CD4-positive, alpha-beta T cell treated with Interleukin-12 subunit alpha and Interleukin-12 subunit beta, for 1 hour (primary cell): ENCODE results near the gene FOXD1.
A peak's percentile ranks its signal among the peaks of the same experiment; 100 is the strongest.
"Not testable (repeated sequence)": the region's sequence is repeated elsewhere in the genome, so short reads cannot be mapped to it uniquely, and the experiment has no call there.

Experiments used
- DNase-seq: peaks from one replicate; pipeline ENCODE4 v3.0.0-alpha.2; 2020

The FOXD1 gene

DNA sequence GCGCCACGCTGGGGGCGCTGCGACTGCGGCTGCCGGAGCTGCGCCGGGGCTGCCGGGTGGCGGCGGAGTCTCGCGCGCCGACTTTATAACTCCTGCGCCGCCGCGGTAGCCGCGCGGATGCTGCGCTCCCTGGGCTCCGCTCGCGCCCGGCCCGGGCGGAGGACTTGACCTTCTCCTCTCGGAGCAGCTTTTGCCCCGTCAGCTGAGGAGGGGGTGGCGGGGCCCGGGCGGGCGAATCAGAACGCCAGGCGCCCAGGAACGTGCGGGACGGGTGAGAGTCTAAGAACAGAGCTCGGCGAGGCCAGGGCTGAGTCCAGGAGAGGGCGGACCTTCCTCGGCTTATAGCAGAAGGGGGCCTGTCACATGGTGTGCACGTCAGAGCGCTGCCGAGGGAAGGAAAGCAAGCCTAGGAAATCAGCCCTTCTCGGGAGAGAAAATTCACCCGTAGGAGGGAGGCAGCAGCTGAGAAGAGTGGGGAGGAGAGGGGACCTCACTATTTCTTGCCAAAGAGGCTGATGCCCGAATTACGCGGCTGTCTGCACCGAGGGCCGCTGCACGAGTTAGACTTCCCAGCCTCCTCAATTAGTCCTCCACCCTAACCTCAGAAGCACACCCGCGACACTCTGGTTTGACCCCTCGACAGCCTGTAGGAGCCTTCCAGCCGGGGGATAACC, at the start of gene FOXD1:
FOXD1 (minus strand) TSS at position 315 of the 674 bp plus-strand sequence. CDS start 415 bp downstream, outside the sequence.
- DNase-seq, result peak; percentile 50

DNA sequence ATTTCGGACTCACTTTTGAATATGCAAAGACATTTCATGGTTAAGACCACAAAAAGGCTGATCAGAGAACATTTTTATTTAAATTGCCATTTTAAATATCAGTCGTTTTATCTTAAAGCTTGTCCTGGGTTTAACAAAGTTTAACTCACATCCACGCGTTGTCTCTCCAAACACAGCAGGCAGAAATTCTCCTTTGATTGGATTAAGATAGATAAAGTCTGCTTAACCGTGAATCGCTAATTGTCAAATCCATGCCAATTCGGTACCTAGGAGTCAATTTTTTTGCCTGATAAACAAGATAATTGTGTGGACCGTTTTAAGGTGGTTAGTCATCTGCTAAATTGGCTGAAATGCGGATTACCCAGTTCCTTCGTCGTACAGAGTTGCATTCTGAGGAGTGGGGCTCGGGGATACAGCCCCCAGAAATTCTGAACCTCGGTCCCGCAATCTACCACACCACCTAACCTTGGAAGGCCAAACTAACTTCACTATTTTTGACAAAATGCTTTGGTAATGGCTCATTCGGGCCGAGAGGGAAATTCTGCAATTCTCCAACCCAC, 49.0 kb upstream of the FOXD1 start:
- DNase-seq, result no peak

DNA sequence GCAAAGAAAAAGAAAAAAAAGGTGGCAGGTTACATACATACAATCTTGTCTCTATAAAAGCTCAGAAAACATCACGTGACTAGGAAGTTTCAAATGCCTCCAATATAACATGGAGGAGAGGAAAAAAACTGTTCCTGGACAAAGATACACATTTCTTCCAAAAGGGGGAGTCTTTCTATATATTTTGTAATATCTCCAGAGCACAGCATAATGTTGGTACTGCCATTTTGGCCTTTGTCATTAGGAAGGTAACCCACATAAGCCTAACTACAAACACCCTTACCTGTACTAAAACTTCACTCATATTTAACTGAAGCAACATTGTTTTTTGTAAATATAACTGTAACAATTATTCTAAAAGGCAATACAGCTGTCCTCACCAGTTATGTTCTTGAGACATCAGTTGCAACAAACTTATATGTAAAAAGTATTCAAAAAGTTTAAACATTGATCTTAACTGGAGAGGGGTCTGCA, 48.4 kb upstream of the FOXD1 start:
- no peak for DNase-seq

DNA sequence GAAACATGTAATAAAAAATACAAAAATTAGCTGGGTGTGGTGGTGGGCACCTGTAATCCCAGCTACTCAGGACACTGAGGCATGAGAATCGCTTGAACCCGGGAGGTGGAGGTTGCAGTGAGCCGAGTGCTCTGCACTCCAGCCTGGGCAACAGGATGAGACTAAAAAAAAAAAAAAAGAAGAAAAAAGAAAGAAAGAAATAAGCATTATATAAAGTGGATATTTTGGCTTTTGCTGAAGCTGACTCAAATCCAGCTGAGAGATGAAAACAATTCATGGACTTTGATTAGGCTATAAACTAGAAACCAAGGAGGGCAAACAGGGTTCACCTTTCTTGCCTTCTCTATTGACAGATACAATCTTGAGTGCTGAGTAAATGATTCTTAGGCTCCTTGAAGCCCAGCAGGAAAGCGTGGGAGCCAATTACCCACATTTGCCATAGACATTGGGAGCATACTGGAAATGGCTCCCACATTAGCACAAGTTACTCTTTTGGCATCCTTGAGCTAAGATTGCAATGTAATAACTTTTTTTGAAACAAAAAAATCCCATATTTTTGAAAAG, 47.3 kb upstream of the FOXD1 start:
- no peak for DNase-seq

DNA sequence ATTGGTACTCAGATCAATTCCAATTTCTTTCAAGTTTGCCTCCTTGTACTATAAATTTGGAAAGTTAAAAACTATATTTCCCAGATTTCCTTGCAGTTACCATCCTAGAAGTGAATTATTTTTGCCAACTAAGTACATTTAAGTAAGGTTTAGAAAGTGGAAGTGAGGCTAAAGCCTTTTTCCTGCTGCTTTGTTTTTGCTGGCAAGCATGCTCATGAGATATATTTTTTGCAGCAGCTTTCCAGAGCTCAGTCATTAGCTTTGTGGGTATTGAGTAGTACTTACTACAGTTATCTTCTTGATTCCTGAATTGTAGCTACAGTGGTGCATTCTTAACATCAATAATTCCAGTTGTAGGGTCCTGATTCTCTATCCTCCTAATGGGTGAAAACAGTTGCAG, 46.1 kb upstream of the FOXD1 start:
- DNase-seq, result no peak

DNA sequence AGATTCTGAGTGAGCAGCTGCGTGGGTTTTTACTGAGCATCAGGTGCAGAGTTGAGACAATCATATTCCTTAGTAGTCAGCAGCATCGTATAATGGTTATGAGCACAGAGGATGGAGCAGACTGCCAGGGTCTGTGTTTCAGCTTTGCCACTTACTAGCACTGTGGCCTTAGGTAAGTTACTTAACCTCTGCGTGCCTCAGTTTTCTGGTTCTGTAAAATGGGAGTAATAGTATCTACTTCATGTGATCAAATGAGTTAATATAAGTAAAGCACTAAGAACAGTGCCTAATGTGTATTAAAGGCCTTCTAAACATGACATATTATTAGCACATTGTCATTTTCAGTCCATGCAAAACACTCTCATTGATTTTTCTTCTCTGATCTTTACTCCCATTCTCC, 44.8 kb upstream of the FOXD1 start:
- no peak for DNase-seq

DNA sequence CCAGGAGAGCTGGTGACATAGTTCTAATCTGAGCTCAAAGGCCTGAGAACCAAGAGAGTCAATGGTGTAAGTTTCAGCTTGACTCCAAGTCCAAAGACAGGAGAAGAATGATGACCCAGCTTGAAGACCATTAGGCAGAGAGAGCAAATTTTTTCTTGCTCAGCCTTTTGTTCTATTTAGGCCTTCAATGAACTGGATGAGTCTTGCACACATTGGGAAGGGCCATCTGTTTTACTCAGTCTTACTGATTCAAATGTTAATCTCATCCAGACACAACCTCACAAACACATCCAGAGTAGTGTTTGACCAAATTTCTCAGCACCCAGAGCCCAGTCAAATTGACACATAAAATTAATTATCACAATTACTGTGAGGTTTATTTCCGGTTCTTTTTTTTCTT, 42.6 kb upstream of the FOXD1 start:
- DNase-seq, result no peak

DNA sequence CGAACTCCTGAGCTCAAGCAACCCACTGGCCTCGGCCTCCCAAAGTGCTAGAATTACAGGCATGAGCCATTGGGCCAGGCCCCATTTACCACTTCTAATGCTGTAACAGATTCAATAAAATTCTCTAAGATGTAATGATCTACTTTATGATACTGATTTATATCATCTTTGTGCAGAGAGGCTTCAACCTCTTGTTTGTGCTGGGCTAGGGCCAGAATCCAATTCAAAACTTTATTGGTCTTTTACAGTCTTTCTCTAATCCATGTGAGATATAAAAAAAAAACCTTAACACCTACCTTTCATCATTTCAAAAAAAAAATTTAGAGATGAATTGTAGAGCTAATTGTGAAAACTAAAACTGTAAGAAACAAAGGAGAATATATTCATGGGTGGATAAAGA, 41.5 kb upstream of the FOXD1 start:
- DNase-seq, result no peak

DNA sequence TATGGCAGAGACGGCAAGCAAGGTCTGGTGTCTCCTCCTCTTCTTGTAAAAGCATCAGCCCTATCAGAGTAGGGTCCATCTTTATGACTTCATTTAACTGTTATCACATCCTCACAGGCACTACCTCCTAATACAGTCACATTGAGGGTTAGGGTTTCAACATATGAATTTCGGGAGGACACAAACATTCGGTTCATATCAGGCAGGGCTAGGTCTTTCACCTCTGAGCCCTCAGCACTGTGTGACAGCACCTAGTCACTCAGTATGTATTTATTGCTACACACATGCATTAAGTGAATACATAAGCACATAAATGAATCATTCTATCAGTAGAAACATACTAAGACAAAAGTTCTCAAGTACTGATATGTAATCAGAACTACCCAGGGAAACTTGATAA, 40.2 kb upstream of the FOXD1 start:
- DNase-seq, result no peak

DNA sequence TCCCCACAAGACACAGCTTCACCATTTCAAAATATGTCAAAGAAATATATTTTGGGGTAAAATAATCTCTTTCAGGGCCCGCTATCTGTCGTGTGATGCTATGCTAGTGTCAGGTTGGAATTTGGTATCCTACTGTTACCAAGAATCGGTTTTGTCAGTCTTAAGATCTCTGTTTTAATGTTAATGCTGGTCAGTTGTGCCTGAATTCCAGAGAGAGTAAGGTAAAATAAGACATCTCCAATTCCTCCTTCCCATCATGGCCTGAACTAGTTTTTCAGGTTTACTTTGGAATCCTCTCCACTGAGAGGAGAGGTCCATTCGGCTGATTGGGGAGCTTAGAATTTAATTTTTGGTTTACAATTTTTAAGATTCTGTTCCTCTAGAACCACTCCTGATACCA, 39.2 kb upstream of the FOXD1 start:
- DNase-seq, result no peak

DNA sequence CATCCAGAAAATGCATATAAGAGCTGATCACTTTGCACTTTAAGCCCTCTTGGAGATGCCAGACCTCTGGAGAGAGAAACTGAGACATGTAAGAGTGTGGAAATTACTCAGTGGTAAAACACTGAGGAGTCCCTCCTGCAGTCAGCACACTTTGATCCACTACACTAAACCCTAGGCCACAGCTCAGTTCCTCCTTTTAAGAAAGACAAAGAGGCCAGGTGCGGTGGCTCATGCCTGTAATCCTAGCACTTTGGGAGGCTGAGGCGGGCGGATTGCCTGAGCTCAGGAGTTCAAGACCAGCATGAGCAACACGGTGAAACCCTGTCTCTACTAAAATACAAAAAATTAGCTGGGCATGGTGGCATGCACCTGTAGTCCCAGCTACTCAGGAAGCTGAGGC, 38.7 kb upstream of the FOXD1 start:
- DNase-seq, result not testable (repeated sequence)

DNA sequence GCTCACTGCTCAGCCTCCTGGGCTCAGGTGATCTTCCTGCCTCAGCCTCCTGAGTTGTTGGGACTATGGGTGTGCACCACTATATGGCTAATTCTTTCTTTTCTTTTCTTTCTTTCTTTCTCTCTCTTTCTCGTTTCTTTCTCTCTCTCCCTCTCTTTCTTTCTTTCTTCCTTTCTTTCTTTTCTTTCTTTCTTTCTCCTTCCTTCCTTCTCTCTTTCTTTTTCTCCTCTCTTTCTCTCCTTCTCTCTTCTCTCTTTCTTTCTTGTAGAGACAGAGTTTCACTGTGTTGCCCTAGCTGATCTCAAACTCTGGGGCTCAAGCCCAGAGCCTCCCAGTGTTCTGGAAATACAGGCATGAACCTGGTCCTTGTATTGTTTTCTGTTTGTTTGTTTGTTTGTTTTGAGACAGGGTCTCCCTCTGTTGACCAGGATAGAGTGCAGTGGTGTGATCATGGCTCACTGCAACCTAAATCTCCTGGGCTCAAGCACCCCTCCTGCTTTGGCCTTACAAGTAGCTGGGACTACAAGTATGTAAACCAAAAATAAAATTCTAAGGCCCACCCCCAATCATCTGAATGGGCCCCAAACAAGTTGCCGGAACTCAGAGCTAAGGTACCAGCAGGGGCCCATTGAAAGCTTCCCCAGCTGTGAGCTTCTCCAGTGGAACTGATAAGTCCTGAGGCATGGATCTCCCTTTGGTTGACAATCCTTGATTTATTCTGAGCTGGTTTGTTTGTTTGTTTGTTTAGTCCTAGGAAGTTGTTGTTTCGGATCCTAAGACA, 37.7 kb upstream of the FOXD1 start:
- no peak for DNase-seq

DNA sequence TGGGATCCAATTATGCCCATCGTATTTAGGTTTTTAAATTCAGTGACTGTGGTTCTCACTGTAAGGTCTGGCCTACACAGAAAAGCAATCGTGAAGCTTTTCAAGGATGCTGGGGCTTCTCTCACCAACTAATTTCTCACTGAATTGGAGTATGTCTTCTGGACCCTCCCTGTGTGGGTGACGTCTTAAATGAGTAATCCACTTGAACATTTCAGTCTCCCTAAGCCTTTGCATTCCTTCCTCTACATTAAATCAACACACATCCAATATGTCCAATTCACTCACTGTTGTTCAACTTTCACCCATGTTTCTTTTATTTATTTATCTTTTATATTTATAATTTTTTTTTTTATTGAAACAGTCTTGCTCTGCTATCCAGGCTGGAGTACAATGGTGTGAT, 37.1 kb upstream of the FOXD1 start:
- no peak for DNase-seq

DNA sequence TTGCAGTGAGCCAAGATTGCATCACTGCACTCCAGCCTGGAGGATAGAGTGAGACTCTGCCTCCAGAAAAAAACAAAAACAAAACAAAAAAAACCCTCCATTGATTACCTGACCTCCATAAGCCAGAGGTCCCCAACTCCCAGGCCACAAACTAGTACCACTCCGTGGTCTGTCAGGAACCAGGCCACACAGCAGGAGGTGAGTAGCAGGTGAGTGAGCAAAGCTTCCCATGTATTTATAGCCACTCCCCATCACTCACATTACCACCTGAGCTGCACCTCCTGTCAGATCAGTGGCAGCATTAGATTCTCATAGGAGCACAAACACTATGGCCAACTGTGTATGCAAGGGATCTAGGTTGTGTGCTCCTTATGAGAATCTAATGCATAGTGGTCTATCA, 35.9 kb upstream of the FOXD1 start:
- no peak for DNase-seq

DNA sequence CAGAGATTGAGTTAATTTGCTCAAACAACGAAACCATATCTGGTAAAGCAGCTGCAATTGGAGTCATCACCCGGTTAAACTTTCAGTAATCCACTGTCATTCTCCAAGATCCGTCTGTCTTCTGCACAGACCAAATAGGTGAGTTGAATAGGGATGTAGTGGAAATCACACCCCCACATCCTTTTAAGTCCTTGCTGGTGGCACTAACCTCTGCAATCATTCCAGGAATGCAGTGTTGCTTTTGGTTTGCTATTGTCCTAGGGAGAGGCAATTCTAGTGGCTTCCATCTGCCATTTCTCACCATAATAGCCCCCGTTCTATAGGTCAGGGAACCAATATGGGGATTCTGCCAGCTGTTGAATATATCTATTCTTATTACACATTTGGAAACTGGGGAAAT, 35.1 kb upstream of the FOXD1 start:
- no peak for DNase-seq

DNA sequence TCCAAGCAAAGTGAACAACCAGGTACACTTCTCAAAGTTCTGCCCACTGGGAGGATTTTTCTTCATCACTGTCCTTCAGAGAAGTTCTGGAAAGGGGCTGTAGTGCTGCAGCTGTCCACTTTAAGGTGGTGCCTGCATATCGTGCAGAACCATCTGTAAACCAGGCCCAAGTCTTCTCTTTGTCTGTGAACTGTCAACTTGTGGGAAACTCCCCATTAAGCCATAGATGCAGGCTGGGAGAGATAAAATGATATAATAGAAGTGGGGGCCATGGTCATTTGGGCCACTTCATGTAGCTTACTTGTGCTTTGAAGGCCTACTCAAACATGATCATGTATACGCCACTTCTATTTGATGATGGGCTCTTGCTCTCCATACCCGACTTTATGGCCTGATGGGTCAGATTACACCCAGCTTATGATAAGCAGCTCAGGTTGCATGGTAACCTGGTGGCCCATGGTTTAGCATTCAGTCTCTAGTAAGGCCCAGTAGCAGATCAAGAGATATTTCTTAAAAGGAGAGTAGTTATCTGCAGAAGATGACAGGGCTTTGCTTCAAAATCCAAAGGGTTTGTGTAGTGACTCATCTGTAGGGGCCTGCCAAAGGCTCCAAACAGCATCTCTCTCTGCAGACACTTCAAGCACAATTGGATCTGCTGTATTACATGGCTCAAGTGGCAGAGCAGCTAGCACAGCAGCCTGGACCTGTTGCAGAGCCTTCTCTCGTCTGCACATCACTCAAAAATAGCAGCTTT, 34.0 kb upstream of the FOXD1 start:
- DNase-seq, result no peak

DNA sequence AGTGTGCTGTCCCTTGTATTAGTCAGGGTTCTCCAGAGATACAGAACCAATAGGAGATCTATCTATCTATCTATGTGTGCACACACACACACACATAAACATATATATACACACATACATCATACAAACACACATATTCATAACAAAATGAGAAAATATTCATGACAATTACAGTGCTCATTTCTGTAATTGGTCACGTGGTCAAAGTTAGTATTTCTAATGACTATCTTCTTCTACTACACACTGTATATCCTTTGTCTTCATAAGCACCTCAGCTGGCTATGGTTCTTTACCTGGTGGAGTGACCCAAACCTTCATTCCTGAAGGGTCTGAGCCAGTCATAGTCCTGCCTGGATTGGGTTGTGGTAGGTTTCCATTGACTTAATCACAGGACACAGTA, 31.9 kb upstream of the FOXD1 start:
- no peak for DNase-seq

DNA sequence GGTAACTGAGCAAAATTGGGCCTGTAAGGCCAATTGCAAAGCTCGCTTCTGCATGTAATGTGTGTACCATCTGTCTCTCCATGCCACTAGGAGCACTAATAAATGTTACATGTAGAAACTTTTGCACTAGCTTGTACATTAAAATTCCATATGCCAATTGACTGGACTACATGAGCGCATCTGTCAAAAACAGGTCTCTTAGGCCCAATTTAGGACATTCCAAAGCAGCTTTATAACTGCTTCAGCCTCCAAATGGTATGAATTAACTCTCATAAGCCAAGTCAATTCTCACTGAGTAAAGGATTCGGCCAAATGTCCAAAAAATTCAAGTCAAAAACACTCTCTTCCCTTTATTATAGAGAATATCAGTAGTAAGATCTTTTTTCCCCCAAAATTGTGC, 23.5 kb upstream of the FOXD1 start:
- no peak for DNase-seq

DNA sequence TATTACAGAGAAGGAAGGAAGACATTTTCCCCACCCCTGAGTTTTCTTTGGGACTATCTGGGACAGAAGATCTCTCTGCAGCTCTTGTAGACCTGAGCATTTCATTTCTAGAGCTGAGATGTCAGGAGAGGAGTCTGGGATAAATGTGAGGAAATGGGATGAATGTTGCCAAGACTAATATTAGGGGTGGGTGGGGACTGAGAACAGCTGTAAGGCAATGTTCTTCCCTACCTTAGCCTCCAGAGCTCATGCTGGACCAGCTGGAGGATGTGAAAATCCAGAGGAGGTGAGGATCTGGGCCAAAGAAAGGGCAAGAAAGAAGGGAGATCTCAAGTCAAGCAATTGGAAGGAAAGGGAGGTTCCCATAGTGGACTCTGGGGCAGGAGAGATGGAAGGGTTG, 23.1 kb upstream of the FOXD1 start:
- no peak for DNase-seq

DNA sequence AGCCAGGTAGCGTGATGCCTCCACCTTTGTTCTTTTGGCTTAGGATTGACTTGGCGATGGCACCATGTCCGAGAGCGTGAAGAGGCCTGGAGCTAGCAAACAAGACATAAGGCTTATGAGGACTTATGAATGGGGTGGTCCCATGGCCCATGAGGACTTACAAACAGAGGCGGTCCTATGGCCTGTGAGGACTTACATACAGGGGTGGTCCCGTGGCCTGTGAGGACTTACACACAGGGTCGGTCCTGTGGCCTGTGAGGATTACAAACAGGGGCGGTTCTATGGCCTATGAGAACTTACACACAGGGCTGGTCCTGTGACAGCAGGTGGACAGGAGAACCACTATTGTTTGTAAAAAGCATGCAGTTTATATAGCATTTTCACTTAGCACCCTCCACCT, 21.3 kb upstream of the FOXD1 start:
- DNase-seq, result no peak

DNA sequence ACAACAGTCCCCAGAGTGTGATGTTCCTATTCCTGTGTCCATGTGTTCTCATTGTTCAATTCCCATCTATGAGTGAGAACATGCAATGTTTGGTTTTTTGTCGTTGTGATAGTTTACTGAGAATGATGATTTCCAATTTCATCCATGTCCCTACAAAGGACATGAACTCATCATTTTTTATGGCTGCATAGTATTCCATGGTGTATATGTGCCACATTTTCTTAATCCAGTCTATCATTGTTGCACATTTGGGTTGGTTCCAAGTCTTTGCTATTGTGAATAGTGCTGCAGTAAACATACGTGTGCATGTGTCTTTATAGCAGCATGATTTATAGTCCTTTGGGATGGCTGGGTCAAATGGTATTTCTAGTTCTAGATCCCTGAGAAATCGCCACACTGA, 20.1 kb upstream of the FOXD1 start:
- DNase-seq, result not testable (repeated sequence)

DNA sequence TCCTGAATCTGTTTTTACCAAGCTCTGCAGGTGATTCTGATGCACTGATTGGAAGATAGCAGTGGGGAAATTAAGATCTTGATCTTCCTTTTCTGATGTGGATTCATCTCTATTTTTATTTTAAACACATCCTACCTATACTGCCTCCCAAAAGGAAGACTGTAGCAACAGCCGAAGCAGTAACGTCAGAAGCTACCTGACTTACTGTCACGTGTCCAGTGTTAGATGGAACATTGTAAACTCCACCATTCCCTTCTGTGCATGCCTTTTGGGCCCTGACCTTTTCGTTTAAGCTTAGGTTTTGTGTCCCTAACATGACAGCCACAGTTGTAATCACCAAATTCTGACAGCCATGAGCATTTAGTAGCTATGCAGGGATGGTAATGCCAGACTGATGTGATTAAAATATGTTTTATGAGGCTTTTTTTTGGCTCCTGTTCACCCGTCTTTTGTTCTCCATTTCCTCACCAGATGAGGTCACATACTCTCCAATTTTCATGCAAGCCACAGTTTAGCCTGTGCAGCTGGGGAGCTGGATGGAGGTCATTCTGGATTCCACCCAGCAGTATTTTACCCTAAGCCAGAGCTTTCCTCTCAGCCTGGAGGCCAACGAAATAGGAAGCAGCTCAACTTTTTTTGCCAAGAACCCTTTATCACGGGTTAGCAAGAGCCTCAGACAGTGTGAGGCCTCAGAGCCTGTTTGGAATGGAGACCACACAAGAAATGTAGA, 15.6 kb upstream of the FOXD1 start:
- no peak for DNase-seq

DNA sequence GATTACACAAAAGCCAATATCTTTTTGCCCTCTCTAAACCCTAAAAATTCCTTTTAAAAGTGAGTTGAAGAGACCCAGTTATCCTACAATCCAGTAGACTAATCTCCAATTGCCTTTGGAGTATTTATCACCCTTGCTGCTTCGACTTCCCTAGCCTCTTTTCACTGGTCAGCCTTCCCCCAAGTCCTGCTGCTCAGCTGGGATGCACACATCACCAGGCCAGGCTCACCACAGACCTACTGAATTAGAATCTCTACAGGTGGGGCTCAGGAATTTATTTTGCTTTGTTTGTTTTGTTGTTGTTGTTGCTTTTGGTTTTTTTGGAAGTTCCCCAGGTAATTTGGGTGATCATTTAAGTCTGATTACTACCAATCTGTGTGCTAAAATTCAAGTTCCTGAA, 11.6 kb upstream of the FOXD1 start:
- no peak for DNase-seq
